ENCODE results near the gene AAR2.

AAR2 gene

DNA sequence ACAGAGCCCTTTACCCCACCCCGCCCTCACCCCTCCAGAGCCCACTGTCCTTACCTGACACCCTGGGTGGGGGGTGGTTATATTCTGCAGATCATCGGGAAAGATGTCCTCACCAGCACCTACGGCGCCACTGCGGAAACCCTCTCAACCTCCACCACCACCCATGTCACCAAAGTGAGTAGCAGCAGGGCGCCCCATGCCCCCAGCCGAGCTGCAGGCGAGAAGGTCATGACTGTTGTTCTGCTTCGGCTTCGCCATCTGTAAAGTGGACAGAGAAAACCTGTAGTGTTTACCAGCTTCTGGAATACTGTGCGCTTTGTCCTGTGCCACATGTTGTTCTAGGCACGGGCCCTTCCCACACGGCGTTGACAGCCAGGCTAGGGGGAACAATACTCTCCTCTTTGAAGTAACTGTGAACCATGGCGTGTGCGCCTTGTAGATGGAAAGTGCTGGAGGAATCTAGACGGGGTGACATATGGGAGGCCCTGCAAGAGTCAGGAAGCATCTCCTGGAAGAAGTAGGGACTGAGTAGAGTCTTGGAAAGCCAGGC, 16.5 kb upstream of the AAR2 start:
- DNase-seq = no peak

DNA sequence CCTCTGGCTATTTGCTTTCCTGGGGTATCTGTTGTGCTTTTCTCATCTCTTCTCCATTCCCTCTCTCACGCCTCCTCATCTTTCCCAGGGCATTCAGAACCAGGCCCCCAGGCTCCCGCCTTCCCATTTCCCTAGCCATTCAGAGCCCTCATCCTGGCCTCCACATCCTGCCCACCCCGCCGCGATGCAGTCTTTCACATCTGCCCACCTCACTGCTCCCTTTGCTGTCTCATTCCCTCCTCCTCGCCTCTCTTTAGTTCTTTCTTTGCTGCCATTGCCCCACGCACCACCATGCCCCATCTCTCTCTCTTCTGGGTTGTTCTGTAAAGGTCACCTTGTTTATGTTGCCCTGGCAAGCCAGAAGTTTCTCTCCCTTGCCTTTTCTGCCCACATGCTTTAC, 10.6 kb upstream of the AAR2 start:
- DNase-seq = no peak

DNA sequence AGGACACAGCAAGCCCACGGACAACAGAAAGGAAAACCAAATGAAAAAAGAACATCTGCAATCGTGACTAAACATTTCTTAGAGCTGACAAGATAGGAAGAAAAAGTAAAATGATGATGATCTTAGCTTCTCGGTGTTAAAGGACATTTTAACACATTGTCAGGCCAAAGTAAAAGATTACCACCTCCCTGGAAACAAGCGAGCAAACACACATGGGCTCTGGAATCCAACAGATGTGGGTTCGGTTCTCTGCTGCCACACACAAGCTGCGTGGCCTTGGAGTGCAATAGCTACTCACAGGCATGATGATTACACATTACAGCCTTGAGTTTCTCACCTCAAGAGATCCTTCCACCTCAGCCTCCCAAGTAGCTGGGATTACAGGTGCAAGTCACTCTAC, 7.5 kb upstream of the AAR2 start:
- no peak for DNase-seq

DNA sequence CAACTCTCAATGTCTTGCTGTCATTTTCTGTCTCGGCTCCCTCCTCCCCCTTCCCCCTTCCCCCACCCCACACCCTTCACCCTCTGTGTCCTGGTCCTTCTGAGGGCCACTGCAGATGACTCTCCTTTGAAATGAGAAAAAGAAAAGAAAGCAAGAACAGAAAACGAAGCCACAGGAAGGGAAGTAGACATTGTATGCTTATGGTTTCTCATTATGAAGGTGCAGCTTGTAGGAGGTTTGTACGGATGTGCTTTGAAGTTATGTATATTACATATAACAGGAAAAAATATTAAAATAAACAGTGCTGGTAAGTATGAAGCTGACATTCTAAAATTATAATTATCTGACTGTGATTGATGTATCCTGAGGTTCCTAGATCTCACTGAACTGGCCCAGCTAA, 6.3 kb upstream of the AAR2 start:
- DNase-seq = no peak

DNA sequence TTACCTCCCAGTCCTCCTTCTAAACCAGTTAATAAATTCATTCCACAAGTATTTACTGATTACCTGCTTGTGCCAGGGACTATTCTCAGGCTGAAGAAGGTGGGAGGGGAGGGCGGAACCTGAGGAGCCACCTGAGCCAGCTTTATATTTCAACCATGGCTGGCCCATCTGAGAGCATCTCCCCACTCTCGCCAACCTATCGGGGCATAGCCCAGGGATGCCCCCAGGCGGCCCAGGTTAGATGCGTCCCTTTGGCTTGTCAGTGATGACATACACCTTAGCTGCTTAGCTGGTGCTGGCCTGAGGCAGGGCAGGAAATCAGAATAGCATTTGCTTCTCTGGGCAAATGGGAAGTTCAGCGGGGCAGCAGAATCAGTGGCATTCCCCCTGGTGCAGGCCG, 4.9 kb upstream of the AAR2 start:
- no peak for DNase-seq

DNA sequence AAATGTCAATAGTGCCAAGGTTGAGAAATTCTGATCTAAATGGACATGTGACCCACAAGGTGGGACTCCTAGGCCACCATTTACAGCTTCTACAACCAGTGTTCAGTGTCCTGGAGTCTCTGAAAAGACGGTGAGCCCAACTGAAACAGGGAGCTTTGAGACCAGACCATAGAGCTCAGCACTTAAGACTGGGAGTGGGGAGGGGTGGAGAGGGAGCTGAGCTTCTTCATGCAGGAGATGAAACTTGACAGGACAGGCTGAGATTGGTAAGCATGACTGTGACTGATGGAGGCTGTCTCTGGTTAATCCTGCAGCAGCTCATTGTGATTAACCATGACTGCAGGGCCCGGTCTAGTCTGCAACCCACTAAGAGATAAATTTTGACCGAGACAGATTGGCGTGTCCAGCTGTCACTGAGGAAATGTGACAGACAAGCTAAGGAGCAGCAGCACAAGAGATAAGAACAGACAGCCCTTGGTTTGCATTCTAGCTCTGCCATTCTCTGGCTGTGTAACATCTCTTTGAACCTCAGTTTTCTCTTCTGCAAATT, 1.4 kb upstream of the AAR2 start:
- DNase-seq = no peak

DNA sequence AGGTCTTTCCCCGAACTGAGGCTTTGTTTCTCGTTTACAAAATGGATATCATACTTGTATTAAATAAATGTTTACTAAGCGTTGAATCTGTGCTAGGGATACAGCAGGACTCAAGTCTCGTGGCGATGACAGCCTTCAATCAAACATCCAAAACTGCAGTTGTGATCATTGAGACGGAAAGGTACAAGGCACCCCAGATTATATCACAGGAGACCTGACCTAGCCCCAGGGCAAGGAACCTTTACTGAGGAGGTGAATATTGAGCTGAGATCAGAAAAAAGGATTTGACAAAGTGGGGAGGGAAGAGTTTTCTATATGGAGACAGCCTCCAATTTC, 476 bp downstream of the AAR2 start:
- DNase-seq = no peak

DNA sequence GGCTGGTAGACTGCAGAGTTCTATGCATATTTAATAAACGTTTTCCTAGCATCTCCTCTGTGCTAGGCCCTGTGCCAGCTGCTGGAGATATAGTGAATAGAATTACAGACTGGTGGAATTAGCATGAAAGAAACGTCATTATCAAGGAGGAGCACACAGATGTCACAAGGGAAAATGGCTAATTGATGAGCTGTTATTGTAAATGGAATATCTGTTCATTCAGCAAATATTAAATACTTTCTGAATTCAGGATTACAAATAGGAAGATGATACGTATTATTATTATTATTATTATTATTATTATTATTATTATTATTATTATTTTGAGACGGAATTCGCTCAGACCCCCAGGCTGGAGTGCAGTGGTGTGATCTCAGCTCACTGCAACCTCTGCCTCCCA, 1.2 kb downstream of the AAR2 start:
- DNase-seq = no peak

DNA sequence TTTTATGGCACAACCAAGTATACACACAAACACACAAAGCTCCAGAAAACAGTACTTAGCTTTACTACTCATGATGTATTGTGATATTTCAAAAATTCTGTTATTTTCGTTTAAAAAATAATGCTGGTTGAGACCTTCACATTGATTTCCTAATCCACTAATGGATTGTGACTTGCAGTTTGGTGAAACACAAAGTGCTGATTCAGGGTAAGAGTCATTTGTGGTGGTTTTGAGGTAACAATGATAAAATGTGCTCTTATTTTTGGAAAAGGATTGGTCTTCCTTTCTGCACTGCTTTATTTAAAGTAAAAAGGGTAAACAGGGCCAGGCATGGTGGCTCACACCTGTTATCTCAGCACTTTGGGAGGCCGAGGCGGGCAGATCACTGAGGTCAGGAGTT, 1.9 kb downstream of the AAR2 start:
- no peak for DNase-seq

DNA sequence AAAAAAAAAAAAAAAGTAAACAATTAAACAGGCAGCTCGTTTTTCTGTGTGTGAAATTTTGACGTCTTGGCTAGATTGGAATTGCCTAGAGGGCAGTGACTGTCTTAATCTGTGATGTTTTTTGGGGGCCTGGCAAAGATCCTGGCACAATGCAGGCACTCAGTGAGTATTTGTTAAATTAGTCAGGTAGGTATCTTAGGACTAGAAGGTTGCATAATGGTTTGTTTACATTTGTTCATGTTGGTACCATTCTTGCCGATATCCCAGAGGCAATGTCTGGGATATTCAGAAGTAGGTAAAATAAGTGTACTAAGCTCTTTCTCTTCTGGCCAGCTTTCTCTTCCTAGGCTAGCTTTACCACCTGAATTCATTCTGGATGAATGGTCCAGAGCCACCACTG, 2.5 kb downstream of the AAR2 start:
- no peak for DNase-seq

DNA sequence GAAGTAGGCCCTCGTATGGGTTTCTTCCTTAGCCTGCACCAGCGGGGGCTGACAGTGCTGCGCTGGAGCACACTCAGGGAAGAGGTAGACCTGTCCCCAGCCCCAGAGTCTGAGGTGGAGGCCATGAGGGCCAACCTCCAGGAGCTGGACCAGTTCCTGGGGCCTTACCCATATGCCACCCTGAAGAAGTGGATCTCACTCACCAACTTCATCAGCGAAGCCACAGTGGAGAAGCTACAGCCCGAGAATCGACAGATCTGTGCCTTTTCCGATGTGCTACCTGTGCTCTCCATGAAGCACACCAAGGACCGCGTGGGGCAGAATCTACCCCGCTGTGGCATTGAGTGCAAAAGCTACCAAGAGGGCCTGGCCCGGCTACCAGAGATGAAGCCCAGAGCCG, 3.8 kb downstream of the AAR2 start:
- no peak for DNase-seq

DNA sequence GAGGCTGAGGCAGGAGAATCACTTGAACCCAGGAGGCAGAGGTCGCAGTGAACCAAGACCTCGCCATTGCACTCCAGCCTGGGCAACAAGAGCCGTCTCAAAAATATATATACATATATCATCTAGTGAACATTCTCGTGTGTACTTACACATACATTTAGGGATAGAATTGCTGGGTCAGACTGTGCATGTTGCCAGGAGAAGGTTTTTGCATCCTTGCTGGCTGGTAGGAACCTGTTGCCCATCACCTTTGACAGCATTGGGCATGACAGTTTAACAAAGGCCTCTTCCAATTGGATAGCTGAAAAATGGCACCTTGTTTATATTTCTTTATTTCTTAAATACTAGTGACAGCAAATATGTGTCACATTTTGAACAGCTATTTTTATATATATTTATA, 5.4 kb downstream of the AAR2 start:
- no peak for DNase-seq

DNA sequence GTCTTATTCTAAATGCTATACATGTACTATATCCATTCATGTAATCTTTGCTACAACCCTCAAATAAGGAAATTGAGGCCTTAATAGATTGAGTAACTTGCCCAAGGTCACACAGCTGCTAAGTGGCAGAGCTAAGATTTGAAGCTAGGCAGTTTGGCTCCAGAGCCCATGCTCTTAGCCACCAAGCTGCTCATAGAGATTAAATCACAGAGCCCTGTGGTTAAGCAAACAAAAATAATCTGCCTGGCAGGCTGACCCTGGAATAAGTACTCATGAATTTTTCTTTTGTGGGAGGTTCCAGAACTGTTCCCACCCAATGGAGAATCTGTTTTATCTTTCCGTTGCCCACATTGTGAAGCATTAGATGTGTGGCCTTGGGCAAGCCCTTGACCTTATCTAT, 7.4 kb downstream of the AAR2 start:
- no peak for DNase-seq

DNA sequence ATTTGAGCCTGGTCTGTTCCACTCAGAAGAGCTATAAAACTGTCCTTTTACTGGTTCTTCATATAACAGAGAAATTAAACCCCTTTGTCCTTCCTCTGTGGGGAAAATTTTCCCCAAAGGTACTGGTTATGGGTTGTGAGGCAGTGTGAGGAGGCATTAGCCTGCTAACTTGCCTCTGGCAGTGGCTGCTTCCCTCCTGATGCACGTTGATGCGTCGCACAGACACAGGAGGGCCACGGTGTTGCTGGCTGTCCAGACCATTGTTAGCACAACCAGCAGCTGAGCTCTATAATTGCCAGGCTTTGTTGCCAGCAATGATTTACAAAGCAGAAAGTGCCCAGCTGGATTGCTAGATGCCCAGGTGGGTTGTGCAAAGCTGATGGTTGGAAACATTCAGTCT, 10.1 kb downstream of the AAR2 start:
- no peak for DNase-seq

DNA sequence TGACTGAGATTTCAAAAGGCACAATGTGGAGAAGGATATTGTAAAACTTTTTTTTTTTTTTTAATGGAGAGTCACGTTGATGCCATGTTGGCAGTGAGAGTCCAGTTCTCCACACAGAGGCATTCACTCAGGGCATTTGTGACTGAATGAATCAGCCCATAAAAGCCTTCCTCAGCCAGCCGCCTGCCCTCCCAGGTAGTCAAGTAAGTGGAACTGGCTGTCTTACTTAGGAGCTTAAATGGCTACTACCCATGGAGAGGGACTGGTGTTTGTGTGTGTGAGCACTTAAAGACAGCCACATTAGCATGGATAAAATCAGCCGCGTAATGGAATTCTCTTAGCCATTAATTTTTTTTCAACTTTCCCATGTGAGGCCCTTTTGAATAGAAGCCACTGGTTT, 12.6 kb downstream of the AAR2 start:
- DNase-seq = no peak

DNA sequence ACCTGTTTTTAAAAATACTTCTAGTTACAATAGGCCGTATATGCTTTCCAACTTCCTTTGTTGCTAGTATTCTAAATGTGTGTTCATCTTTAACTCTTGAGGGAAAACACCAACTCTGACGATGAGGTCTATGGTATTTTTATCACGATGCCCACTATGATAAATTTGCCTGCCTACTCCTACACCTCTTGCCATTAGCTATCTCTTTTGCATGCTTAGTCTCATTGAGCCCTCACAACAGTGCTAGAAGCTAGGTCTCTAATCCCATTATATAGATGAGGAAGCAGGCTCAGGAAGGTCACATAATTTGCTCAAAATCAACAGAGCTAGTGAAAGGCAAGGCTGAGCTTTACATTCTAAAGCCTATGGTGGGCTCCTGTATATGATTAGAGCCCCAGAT, 13.2 kb downstream of the AAR2 start:
- no peak for DNase-seq

DNA sequence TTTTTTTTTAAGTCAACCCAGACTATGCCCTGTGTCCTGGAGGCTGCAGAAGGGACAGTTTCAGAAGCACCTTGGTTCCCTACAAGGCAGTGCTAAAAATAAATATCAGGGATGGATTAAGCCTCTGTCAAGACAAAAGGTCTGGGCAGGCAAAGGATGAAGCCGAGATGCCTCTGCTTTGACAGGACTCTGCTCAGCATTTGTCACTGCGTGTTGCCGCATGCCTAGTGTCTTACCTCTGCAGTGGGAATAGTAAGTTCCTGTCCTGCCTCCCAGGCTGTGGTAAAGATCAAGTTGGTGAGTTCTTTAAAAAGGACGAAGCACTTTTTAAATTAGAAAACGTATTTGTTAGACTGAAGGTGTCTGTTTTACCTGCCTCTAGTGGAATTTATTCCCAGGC, 15.1 kb downstream of the AAR2 start:
- DNase-seq = no peak

DNA sequence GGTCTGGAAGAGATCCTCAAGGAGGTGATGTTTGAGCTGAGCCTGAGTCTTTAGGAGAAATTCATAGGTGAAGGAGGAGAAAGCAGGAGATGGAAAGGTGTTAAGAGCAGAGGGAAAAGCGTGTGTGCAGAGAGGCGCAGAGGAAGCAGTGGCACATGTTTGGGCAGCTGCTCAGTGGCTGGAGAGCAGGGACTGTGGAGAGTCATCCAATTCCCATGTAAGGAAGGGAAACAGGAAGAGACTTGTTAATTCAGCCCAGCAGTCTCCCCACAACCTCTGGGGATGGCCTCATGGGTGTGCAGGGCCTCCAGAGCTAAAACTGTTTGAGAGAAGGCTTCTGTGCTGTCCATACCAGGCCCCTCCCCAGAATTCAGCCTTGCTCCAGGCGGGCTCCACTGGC, 16.2 kb downstream of the AAR2 start:
- DNase-seq = no peak

DNA sequence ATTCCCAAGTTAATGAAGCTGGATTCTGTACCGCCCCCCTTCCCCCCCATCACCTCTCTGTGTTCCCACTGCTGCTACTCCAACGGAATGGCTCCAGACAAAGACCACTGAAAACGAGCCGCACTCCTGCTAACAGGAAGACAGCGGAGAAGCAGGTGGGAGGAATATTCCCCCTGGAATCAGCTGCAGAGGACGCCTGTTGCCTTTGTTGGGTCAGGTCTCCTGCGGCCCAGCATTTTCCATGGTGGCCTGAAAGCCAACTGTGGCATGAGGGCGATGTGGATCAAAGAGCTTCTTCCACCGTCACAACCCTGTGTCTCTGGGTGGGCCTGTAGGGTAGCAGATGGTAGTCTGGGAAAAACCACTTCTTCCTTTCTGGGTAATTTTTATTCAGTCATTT, 16.8 kb downstream of the AAR2 start:
- no peak for DNase-seq

DNA sequence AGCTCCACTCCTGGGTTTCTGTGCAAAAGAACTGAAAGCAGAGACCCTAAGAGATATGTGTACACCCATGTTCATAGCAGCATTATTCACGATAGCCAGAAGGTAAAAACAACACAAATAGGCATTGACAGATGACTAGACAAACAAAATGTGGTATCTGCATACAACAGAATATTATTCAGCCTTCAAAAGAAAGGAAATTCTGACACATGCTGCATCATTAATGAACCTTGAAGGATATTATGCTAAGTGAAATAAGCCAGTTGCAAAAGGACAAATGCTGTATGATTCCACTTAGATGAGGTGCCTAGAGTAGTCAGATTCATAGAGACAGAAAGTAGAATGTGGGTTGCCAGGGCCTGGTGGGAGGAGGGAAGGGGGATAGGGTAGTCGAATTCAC, 17.8 kb downstream of the AAR2 start:
- DNase-seq = no peak

DNA sequence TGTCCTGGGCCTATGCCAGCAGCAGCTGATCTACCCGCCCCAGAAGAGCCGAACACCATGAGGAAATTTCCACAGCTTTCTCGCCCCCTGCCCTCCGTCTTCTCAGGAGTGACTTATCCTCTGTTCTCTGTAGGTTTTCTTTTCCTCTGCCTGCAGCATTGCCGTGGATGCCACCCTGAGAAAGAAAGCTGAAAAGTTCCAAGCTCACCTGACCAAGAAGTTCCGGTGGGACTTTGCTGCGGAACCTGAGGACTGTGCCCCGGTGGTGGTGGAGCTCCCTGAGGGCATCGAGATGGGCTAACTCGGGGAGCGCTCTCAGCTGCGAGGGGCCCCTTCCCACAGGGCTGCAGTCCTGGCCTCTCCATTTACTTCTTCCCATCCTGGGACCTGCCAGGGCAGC, 19.2 kb downstream of the AAR2 start:
- DNase-seq = no peak

DNA sequence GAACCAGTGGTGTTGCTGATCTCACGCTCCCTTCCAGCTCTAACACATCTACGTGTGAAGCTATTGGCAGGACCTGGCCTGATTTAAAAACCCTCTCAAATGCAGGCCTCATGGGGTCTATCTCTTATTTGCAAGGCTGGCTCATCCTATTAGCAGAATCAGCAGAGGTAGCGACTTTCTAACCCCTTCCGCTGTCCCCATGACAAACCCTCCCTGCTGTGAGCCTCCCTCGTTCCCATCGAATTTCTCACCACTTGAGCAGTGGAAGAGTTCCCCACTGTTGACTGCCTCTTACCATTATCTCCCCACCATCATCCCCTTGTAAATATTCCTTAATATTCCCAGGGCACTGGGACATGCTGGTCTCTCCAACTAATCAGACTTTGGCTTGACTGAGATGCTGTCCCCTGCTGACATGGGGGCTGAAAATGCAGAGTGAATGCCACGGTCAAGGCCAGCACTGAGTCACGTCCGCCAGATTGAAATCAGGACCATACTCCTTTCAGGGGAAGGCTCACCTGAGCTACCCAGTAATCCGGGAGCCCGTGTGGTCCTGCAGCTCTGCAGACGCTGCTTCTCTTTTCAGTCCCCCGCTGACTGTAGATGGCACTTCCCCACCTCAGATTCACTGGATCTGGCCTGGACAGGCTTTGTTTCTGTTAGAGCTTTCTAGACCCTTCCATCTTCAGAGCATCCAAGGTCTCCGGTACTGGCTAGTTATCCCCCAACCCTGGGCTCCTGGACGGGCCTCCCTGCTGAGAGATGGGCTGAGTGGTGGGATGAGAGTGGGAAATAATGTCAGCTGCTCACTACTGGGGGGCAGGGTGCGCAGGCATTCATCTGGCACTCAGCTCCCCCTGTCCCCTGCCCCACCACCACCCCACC, 23.1 kb downstream of the AAR2 start:
- DNase-seq = no peak

DNA sequence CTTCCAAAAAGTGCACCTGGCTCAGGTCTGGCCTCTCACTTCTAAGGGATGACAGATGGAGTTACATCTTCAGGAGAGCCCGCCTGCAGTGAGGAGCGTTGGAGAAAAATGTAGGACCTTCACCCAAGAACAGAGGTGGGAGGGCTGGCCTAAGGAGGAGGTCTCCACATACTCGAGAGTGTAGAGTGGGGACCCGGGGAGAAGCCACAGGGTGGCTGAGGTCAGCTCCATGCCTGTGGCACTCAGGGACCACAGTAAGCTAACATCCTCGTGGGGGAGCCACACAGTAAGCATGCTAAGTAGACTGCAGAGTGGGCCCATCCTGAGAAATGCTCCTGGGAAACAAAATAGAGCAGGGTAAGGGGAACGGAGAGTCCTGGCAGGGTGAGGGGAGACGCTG, 24.0 kb downstream of the AAR2 start:
- DNase-seq = no peak

DNA sequence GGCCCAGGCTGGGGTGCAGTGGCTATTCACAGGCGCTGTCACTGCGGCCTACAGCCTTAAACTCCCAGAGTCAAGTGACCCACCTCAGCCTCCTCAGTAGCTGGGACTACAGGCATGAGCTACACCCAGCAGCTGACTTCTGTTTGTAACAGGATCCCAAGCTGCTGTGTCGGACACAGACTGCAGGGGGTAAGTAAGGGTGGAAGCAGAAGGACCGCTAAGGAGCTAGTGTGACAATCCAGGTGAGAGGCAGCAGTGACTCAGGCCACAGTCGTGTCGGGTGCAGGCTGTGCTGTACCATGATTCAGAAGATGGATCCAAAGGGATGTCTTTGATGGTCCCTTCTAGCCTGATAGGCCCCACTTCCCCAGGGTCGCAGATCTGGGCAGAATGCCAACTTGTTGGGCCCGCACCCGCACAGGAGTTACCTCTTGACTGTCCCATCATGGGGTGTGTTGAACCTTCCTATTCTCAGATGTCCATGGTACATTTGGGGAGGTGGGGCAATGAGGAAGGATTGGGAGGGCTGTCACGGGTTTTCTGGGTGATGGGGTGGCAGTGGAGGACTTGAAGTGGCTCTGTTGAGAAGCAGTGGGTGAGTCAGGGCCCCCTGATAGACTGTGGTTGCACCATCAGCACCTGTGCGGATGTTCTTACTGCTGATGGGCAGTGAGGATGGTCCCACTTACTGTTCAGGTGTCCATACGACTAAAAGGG, 25.3 kb downstream of the AAR2 start:
- no peak for DNase-seq
